GM23248 (cell line): ENCODE measurements around the gene RAPGEF2. TPM values are rescaled to one million over a fixed set of nuclear protein-coding genes. Genes with fewer than 3 reads are reported as not detected.
"Not testable (repeated sequence)": the region's sequence is repeated elsewhere in the genome, so short reads cannot be mapped to it uniquely, and the experiment has no call there.

Experiments used
- DNase-seq: peaks from one replicate; pipeline ENCODE4 v3.0.0-alpha.2; 2015
- H2AFZ ChIP-seq: fragments of 200-600 bp; sonication (generic); 2 replicates; pipeline ENCODE4 v1.6.1; 2016; ENCODE audit warnings: antibody characterized with exemption
- H3F3A ChIP-seq: fragments of 200-600 bp; sonication (generic); 2 replicates; pipeline ENCODE4 v1.6.1; 2016; ENCODE audit warnings: mild to moderate bottlenecking, antibody characterized with exemption, mixed run types; ENCODE audit not compliant: insufficient read depth
- H3K27ac ChIP-seq: fragments of 200-600 bp; sonication (generic); 2 replicates; pipeline ENCODE4 v1.5.1; 2016; ENCODE audit warnings: mild to moderate bottlenecking
- H3K27me3 ChIP-seq: fragments of 200-600 bp; sonication (generic); replicated peaks from 2 replicates; pipeline ENCODE4 v1.6.1; 2016; ENCODE audit warnings: mild to moderate bottlenecking; ENCODE audit not compliant: insufficient read depth
- H3K36me3 ChIP-seq: fragments of 200-600 bp; sonication (generic); 2 replicates; pipeline ENCODE4 v1.6.1; 2016; ENCODE audit warnings: low read depth, mild to moderate bottlenecking
- H3K4me1 ChIP-seq: fragments of 200-600 bp; sonication (generic); 2 replicates; pipeline ENCODE4 v1.6.1; 2016; ENCODE audit warnings: mild to moderate bottlenecking; ENCODE audit not compliant: insufficient read depth
- H3K4me2 ChIP-seq: fragments of 200-600 bp; sonication (generic); one replicate; pipeline ENCODE4 v1.6.1; 2016; ENCODE audit warnings: mild to moderate bottlenecking; ENCODE audit not compliant: unreplicated experiment
- H3K4me3 ChIP-seq: fragments of 200-600 bp; sonication (generic); 2 replicates; pipeline ENCODE4 v1.5.1; 2016; ENCODE audit warnings: mild to moderate bottlenecking
- H3K79me2 ChIP-seq: fragments of 200-600 bp; sonication (generic); 2 replicates; pipeline ENCODE4 v1.6.1; 2016; ENCODE audit warnings: mild to moderate bottlenecking; ENCODE audit not compliant: insufficient read depth
- H3K9ac ChIP-seq: fragments of 200-600 bp; sonication (generic); 2 replicates; pipeline ENCODE4 v1.6.1; 2016; ENCODE audit warnings: mild to moderate bottlenecking
- H3K9me2 ChIP-seq: fragments of 200-600 bp; sonication (generic); 2 replicates; pipeline ENCODE4 v1.6.1; 2016; ENCODE audit warnings: mixed run types, mild to moderate bottlenecking, moderate library complexity; ENCODE audit not compliant: insufficient read depth
- H3K9me3 ChIP-seq: fragments of 200-600 bp; sonication (generic); one replicate; pipeline ENCODE4 v1.6.1; 2017; ENCODE audit warnings: low read depth
- H4K20me1 ChIP-seq: fragments of 200-600 bp; sonication (generic); 2 replicates; pipeline ENCODE4 v1.6.0; 2016; ENCODE audit not compliant: insufficient read depth
- EZH2 ChIP-seq: fragments of 200-600 bp; sonication (generic); IDR thresholded peaks from 2 replicates; pipeline ENCODE4 v1.6.1; 2018; ENCODE audit warnings: antibody characterized with exemption, mild to moderate bottlenecking; ENCODE audit not compliant: insufficient read depth, poor library complexity, severe bottlenecking
- EZH2phosphoT487 ChIP-seq: fragments of 200-600 bp; sonication (generic); IDR thresholded peaks from 2 replicates; pipeline ENCODE4 v1.6.1; 2018; ENCODE audit warnings: antibody characterized with exemption, moderate library complexity, mild to moderate bottlenecking, low read depth; ENCODE audit not compliant: insufficient read depth
- WGBS, 2 experiments: methylation state at CpG; one replicate each; pipeline ENCODE4 v1.1.6; 2015 to 2017; ENCODE audit warnings: low lambda C conversion rate in 2 of 2, low coverage in 1 of 2; ENCODE audit errors: missing lambda C conversion rate in 2 of 2; 5-methylcytosine and 5-hydroxymethylcytosine counted together
- in situ Hi-C: fragments of 300-500 bp; cut with MboI; formaldehyde crosslinking; loops from 2 replicates; pipeline ENCODE4 v1.15.0; 2020
- polyA plus RNA-seq: library from polyadenylated mRNA; unstranded; fragments of >200 nt; fragmentation: Nextera tagmentation; extraction: Ambion mirVana; gene quantifications from 2 replicates; pipeline ENCODE4 v1.2.1, GENCODE V29; 2016
- total RNA-seq: library from RNA; depleted of rRNA; stranded (reverse); fragments of >200 nt; shearing (Covaris generic); gene quantifications from 2 replicates; pipeline ENCODE4 v1.2.3, GENCODE V29; 2014

Gene RAPGEF2
- total and polyA plus RNA-seq, 2 experiments from 2014 or later = 6.6 to 21.7 TPM

DNA sequence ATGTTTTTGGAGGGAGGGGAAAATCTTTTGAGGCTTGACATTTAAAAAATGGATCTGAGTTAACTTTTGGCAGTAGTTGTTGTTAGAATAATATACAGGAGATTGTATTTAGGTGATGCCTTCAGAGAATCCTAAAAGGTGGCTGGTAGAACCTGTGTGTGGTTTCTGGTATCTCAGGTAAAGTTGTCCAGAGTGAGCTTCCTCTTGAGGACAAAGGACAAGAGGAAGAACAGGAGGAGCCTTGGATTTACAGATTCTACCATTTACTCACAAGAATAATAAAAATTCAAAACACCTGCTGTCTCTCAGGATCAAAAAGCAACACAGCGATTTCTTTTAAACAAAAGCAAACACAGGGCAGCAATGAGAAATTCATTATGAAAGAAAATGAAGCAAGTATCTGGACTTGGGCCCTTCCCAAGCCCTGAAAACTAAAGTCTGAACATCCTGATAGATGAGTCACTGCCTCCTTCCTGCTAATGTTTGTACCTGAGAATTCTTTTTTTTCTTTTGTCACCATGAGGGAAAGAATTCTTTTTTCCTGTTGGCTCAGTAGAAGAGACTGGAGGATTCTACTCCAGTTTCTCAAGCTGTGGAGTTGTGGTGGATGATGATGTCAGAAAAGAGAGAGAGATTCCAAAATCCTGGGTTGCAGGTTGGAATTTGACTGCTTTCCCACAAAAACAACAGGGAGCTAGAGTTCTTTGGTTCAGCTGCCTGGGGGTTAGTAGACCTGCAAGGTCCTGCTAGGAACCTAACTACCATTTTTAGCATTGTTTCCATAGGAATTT, 31.5 kb upstream of the RAPGEF2 start:
- peaks cover 43% of the 10 kb centered on the region for H3K4me1 ChIP-seq
- H3K4me3 ChIP-seq = no peak overlapping the region
- no peak overlapping the region for H2AFZ ChIP-seq
- no peaks in the 10 kb centered on the region; the same call in none of the 2 replicates for H3K27me3 ChIP-seq
- H3K36me3 ChIP-seq = no peaks in the 10 kb centered on the region
- peaks cover 52% of the 10 kb centered on the region for H3F3A ChIP-seq
- H3K27ac ChIP-seq = no peak overlapping the region
- no peak overlapping the region for H3K9ac ChIP-seq
- 39 to 45% methylated on average over 1 of the region's 1 CpG for WGBS, 2 experiments
- TF ChIP-seq EZH2phosphoT487 = no peak
- TF ChIP-seq EZH2 = no peak
- in situ Hi-C loops = no loop called here
- H4K20me1 ChIP-seq = no peaks in the 10 kb centered on the region
- no peaks in the 10 kb centered on the region for H3K9me2 ChIP-seq
- H3K9me3 ChIP-seq = no peaks in the 10 kb centered on the region
- DNase-seq = peak; percentile 65
- no peaks in the 10 kb centered on the region for H3K79me2 ChIP-seq
- H3K4me2 ChIP-seq = peak overlapping the region; percentile 11

DNA sequence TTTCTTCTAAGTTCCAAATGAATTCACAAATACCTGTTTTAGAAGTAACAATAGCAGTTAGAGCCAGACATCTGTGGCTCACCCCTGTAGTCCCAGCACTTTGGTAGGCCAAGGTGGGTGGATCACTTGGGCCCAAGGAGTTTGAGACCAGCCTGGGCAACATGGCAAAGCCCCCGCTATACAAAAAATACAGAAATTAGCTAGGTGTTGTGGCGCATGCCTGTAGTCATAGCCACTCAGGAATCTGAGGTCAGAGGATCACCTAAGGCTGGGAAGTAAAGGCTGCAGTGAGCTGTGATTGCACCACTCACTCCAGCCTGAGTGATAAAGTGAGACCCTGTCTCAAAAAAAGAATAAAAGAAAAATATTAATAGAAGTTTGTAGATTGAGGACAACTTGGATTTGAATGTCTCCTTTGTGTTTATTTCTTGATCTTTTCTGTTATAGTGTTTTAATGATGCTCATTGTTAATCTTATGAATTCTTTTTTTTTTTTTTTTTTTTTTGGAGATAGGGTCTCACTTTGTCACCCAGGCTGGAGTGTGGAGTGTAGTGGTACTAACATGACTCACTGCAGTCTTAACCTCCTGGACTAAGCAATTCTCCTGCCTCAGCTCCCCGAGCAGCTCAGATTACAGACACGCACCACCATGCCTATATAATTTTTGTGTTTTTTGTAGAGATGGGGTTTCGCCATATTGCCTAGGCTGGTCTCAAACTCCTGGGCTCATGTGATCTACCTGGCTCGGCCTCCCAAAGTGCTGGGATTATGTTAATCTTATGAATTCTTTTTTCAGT, 30.7 kb upstream of the RAPGEF2 start:
- H3K9me2 ChIP-seq = no peaks in the 10 kb centered on the region
- no peaks in the 10 kb centered on the region for H3K36me3 ChIP-seq
- no peaks in the 10 kb centered on the region for H4K20me1 ChIP-seq
- WGBS, 2 experiments = 91 to 94% methylated on average over 6 of the region's 6 CpGs
- no peak overlapping the region for H3K4me3 ChIP-seq
- in situ Hi-C loops = no loop called here
- H2AFZ ChIP-seq = no peak overlapping the region
- H3K4me1 ChIP-seq = peaks cover 43% of the 10 kb centered on the region
- no peaks in the 10 kb centered on the region; the same call in none of the 2 replicates for H3K27me3 ChIP-seq
- no peak overlapping the region for H3K9ac ChIP-seq
- H3F3A ChIP-seq = peaks cover 53% of the 10 kb centered on the region
- H3K79me2 ChIP-seq = no peaks in the 10 kb centered on the region
- H3K4me2 ChIP-seq = no peak overlapping the region
- H3K9me3 ChIP-seq = no peaks in the 10 kb centered on the region
- H3K27ac ChIP-seq = no peak overlapping the region
- TF ChIP-seq EZH2 (no peak), EZH2phosphoT487 (no peak)
- DNase-seq = no peak

DNA sequence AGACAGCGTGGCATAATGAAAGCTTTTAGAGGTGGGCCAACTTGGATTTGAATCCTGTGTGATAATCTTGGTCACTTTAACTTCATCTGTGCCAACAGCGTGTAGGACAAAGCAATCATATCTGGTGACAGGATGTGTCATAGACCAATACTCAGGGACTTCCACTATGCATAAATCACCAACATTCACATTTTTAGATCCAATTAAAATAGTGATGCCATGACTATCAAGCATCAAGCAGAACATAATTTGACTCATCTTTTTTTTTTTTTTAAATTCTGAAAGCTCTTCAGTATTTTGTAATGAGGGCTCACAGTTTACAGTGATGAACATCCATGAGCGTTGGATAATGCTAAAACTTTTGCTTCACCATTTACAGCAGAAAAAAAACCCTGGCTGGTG, 27.3 kb upstream of the RAPGEF2 start:
- 1 to 2% methylated on average over 3 of the region's 3 CpGs for WGBS, 2 experiments
- H3K4me2 ChIP-seq = peak overlapping the region; percentile 64
- H3K36me3 ChIP-seq = no peaks in the 10 kb centered on the region
- peak; percentile 68; the same call in 1 of the 2 replicates for TF ChIP-seq EZH2phosphoT487
- TF ChIP-seq EZH2 = no peak
- no peak overlapping the region for H2AFZ ChIP-seq
- no peaks in the 10 kb centered on the region for H4K20me1 ChIP-seq
- no peaks in the 10 kb centered on the region for H3K9me3 ChIP-seq
- peak overlapping the region; percentile 32 for H3K27ac ChIP-seq
- no peaks in the 10 kb centered on the region for H3K79me2 ChIP-seq
- no peaks in the 10 kb centered on the region for H3K9me2 ChIP-seq
- no peaks in the 10 kb centered on the region; the same call in 1 of the 2 replicates for H3K27me3 ChIP-seq
- no peak overlapping the region for H3K4me3 ChIP-seq
- no peak overlapping the region for H3K9ac ChIP-seq
- DNase-seq = peak; percentile 76
- H3K4me1 ChIP-seq = peaks cover 30% of the 10 kb centered on the region
- in situ Hi-C loops = no loop called here
- peaks cover 34% of the 10 kb centered on the region for H3F3A ChIP-seq

DNA sequence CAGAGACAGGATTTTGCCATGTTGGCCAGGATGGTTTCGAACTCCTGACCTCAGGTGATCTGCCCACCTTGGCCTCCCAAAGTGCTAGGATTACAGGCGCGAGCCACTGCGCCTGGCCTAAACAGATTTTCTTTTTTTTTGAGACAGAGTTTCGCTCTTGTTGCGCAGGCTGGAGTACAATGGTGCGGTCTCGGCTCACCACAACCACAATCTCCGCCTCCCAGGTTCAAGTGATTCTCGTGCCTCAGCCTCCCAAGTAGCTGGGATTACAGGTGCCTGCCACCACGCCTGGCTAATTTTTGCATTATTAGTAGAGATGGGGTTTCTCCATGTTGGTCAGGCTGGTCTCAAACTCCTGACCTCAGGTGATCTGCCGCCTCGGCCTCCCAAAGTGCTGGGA, 25.9 kb upstream of the RAPGEF2 start:
- H3K36me3 ChIP-seq, H4K20me1 ChIP-seq, in situ Hi-C loops, H3K9ac ChIP-seq, H3K9me2 ChIP-seq, DNase-seq, H3K27me3 ChIP-seq, H3K4me2 ChIP-seq, H3K27ac ChIP-seq, H3K4me3 ChIP-seq, H2AFZ ChIP-seq, H3K79me2 ChIP-seq, H3K9me3 ChIP-seq: not testable (repeated sequence)
- H3F3A ChIP-seq = peaks cover 19% of the 10 kb centered on the region
- 98 to 99% methylated on average over 13 of the region's 13 CpGs for WGBS, 2 experiments
- H3K4me1 ChIP-seq = peaks cover 15% of the 10 kb centered on the region
